ENCODE results near the gene RASIP1.
"Not testable (repeated sequence)": the region's sequence is repeated elsewhere in the genome, so short reads cannot be mapped to it uniquely, and the experiment has no call there.

DNA sequence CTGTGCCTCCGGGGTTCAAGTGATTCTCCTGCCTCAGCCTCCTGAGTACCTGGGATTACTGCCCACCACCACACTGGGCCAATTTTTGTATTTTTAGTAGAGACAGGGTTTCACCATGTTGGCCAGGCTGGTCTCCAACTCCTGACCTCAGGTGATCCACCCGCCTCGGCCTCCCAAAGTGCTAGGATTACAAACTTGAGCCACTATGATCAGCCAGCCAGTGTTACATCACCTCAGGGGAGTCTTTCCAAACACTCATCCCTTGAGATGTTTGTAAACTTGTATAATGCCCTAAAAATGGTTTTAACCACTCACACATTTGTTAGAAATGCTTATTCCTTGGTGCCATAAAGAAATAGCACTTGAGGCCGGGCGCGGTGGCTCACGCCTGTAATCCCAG is 46.0 kb upstream of the RASIP1 start:
- TF ChIP-seq, protein P1, sequence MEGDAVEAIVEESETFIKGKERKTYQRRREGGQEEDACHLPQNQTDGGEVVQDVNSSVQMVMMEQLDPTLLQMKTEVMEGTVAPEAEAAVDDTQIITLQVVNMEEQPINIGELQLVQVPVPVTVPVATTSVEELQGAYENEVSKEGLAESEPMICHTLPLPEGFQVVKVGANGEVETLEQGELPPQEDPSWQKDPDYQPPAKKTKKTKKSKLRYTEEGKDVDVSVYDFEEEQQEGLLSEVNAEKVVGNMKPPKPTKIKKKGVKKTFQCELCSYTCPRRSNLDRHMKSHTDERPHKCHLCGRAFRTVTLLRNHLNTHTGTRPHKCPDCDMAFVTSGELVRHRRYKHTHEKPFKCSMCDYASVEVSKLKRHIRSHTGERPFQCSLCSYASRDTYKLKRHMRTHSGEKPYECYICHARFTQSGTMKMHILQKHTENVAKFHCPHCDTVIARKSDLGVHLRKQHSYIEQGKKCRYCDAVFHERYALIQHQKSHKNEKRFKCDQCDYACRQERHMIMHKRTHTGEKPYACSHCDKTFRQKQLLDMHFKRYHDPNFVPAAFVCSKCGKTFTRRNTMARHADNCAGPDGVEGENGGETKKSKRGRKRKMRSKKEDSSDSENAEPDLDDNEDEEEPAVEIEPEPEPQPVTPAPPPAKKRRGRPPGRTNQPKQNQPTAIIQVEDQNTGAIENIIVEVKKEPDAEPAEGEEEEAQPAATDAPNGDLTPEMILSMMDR (IDR thresholded peaks at IDR 0.05), result not testable (repeated sequence)
- TF ChIP-seq POLR2A, POLR2AphosphoS5 (IDR thresholded peaks at IDR 0.05): not testable (repeated sequence)
